Nephron progenitor cell (in vitro differentiated cells): ENCODE measurements around the gene PTGER3.
"Not testable (repeated sequence)": the region's sequence is repeated elsewhere in the genome, so short reads cannot be mapped to it uniquely, and the experiment has no call there.

Source experiments
- DNase-seq: peaks from one replicate; pipeline ENCODE4 v3.0.0; 2021
- H3K27ac Mint-ChIP-seq: 2 replicates; pipeline ENCODE4 v1.8.0; 2021; ENCODE audit warnings: mild to moderate bottlenecking, moderate library complexity, mixed read lengths
- H3K27me3 Mint-ChIP-seq: 2 replicates; pipeline ENCODE4 v1.8.0; 2021; ENCODE audit warnings: mild to moderate bottlenecking, low read depth, mixed read lengths; ENCODE audit not compliant: poor library complexity
- H3K36me3 Mint-ChIP-seq: 2 replicates; pipeline ENCODE4 v1.8.0; 2021; ENCODE audit warnings: low read depth, mixed read lengths
- H3K4me1 Mint-ChIP-seq: 2 replicates; pipeline ENCODE4 v1.8.0; 2021; ENCODE audit warnings: mixed read lengths
- H3K4me3 Mint-ChIP-seq: 2 replicates; pipeline ENCODE4 v1.8.0; 2021; ENCODE audit warnings: mild to moderate bottlenecking, moderate library complexity, mixed read lengths
- H3K9me3 Mint-ChIP-seq: 2 replicates; pipeline ENCODE4 v1.8.0; 2021; ENCODE audit warnings: mild to moderate bottlenecking, moderate library complexity, mixed read lengths
- CTCF ChIP-seq: fragments of 200-600 bp; sonication (generic); IDR thresholded peaks from 2 replicates; pipeline ENCODE4 v1.5.0; 2021; ENCODE audit warnings: antibody characterized with exemption

The PTGER3 gene

GRCh38 chr1:70961374-70961975 is 86.1 kb downstream of the PTGER3 start:
- H3K27me3 Mint-ChIP-seq: no peaks in the 10 kb centered on the region
- no peak for DNase-seq
- peaks cover 4% of the 10 kb centered on the region for H3K9me3 Mint-ChIP-seq
- H3K36me3 Mint-ChIP-seq: no peaks in the 10 kb centered on the region
- no peaks in the 10 kb centered on the region for H3K4me1 Mint-ChIP-seq
- no peak overlapping the region for H3K4me3 Mint-ChIP-seq
- no peak overlapping the region for H3K27ac Mint-ChIP-seq
- TF ChIP-seq CTCF: no peak

- Mint-ChIP-seq H3K4me1 (no peaks in the 10 kb centered on the region), H3K36me3 (no peaks in the 10 kb centered on the region), H3K9me3 (no peaks in the 10 kb centered on the region), H3K4me3 (no peak overlapping the region), H3K27me3 (peaks cover 7% of the 10 kb centered on the region), H3K27ac (no peak overlapping the region)
- TF ChIP-seq CTCF: no peak
- DNase-seq: no peak
Observed at GRCh38 chr1:70948396-70949017, 99.1 kb downstream of the PTGER3 start.

- no peaks in the 10 kb centered on the region for H3K36me3 Mint-ChIP-seq
- no peaks in the 10 kb centered on the region for H3K4me1 Mint-ChIP-seq
- no peak overlapping the region for H3K27ac Mint-ChIP-seq
- H3K4me3 Mint-ChIP-seq: no peak overlapping the region
- TF ChIP-seq CTCF: no peak
- peaks cover 7% of the 10 kb centered on the region for H3K27me3 Mint-ChIP-seq
- H3K9me3 Mint-ChIP-seq: no peaks in the 10 kb centered on the region
- no peak for DNase-seq
Observed at GRCh38 chr1:70947835-70948234, 99.8 kb downstream of the PTGER3 start.

GRCh38 chr1:70945676-70946075 is 101.9 kb downstream of the PTGER3 start:
- Mint-ChIP-seq H3K4me1 (no peaks in the 10 kb centered on the region), H3K27ac (no peak overlapping the region), H3K9me3 (no peaks in the 10 kb centered on the region), H3K36me3 (no peaks in the 10 kb centered on the region), H3K4me3 (no peak overlapping the region), H3K27me3 (peaks cover 6% of the 10 kb centered on the region)
- no peak for DNase-seq
- TF ChIP-seq CTCF: no peak

- Mint-ChIP-seq H3K27me3 (peaks cover 6% of the 10 kb centered on the region), H3K27ac (no peak overlapping the region), H3K4me3 (no peak overlapping the region), H3K9me3 (peaks cover under 1% of the 10 kb centered on the region), H3K4me1 (no peaks in the 10 kb centered on the region), H3K36me3 (no peaks in the 10 kb centered on the region)
- DNase-seq: no peak
- no peak for TF ChIP-seq CTCF
Observed at GRCh38 chr1:70945251-70945650, 102.4 kb downstream of the PTGER3 start.

- Mint-ChIP-seq H3K36me3 (no peaks in the 10 kb centered on the region), H3K4me3 (no peak overlapping the region), H3K9me3 (peaks cover 17% of the 10 kb centered on the region), H3K27ac (no peak overlapping the region), H3K4me1 (no peaks in the 10 kb centered on the region), H3K27me3 (peaks cover 6% of the 10 kb centered on the region)
- no peak for TF ChIP-seq CTCF
- no peak for DNase-seq
Observed at GRCh38 chr1:70941563-70941962, 106.1 kb downstream of the PTGER3 start.

- H3K27ac Mint-ChIP-seq, H3K4me3 Mint-ChIP-seq, DNase-seq, H3K27me3 Mint-ChIP-seq, H3K36me3 Mint-ChIP-seq, H3K4me1 Mint-ChIP-seq: not testable (repeated sequence)
- H3K9me3 Mint-ChIP-seq: peaks cover 17% of the 10 kb centered on the region
Observed at GRCh38 chr1:70940398-70940797, 107.2 kb downstream of the PTGER3 start.
